ENCODE data around the gene FMNL2.

Gene FMNL2

GRCh38 chr2:152440460-152440859, 105.5 kb downstream of the FMNL2 start:
- Histone ChIP-seq H3K4me3 (no peak overlapping the region), H3K36me3 (ENCODE audit: insufficient read depth, low read length) (no peaks in the 10 kb centered on the region), H3K9me3 (ENCODE audit: low read depth, low read length) (no peaks in the 10 kb centered on the region), H3K9ac (ENCODE audit: insufficient read length) (no peak overlapping the region), H3K27ac (no peak overlapping the region)
- no peak for DNase-seq (ENCODE audit: low read depth, low spot score)
- TF ChIP-seq FOXP2 (optimal IDR thresholded peaks at IDR 0.05; ENCODE audit: control extremely low read depth, extremely low read length, insufficient read depth) (no peak), EZH2 (IDR thresholded peaks at IDR 0.05) (no peak), POLR2AphosphoS5 (IDR thresholded peaks at IDR 0.05; ENCODE audit: borderline replicate concordance, low read depth, low read length) (no peak)

- no peak overlapping the region for H3K27ac ChIP-seq
- TF ChIP-seq FOXP2 (optimal IDR thresholded peaks at IDR 0.05; ENCODE audit: control extremely low read depth, extremely low read length, insufficient read depth), result no peak
- TF ChIP-seq EZH2 (IDR thresholded peaks at IDR 0.05), result no peak
- no peak for TF ChIP-seq POLR2AphosphoS5 (IDR thresholded peaks at IDR 0.05; ENCODE audit: borderline replicate concordance, low read depth, low read length)
Observed at GRCh38 chr2:152441961-152442360, 107.0 kb downstream of the FMNL2 start.

DNA sequence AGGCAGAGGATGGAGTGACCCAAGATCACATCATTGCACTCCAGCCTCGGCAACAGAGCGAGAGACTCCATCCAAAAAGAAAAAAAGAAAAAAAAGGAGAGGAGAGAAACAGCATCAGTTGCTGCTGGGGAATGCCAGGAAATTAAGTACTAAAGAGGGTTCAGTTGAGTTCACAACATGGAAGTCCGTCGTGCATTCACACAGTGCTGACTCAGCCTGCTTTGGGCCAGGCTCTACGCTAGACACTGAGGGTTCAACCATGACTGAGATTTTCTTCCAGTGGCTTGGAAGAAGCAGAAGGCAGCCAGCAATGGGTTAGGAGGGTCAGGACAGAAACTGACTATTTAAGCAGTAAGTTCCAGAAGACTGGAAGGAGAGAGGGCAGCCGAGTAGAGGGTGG, 108.8 kb downstream of the FMNL2 start:
- H3K9ac ChIP-seq (ENCODE audit: insufficient read length), result no peak overlapping the region
- DNase-seq (ENCODE audit: low read depth, low spot score), result no peak
- no peaks in the 10 kb centered on the region for H3K36me3 ChIP-seq (ENCODE audit: insufficient read depth, low read length)
- H3K4me3 ChIP-seq, result no peak overlapping the region
- no peak for TF ChIP-seq FOXP2 (optimal IDR thresholded peaks at IDR 0.05; ENCODE audit: control extremely low read depth, extremely low read length, insufficient read depth)
- no peak for TF ChIP-seq EZH2 (IDR thresholded peaks at IDR 0.05)
- TF ChIP-seq POLR2AphosphoS5 (IDR thresholded peaks at IDR 0.05; ENCODE audit: borderline replicate concordance, low read depth, low read length), result no peak
- H3K27ac ChIP-seq, result no peak overlapping the region
- H3K9me3 ChIP-seq (ENCODE audit: low read depth, low read length), result no peaks in the 10 kb centered on the region

More at GRCh38 chr2:152441961-152442360, 107.0 kb downstream of the FMNL2 start:
- H3K9me3 ChIP-seq (ENCODE audit: low read depth, low read length), result no peaks in the 10 kb centered on the region
- no peaks in the 10 kb centered on the region for H3K36me3 ChIP-seq (ENCODE audit: insufficient read depth, low read length)
- no peak for DNase-seq (ENCODE audit: low read depth, low spot score)
- H3K4me3 ChIP-seq, result no peak overlapping the region
- no peak overlapping the region for H3K9ac ChIP-seq (ENCODE audit: insufficient read length)

DNA sequence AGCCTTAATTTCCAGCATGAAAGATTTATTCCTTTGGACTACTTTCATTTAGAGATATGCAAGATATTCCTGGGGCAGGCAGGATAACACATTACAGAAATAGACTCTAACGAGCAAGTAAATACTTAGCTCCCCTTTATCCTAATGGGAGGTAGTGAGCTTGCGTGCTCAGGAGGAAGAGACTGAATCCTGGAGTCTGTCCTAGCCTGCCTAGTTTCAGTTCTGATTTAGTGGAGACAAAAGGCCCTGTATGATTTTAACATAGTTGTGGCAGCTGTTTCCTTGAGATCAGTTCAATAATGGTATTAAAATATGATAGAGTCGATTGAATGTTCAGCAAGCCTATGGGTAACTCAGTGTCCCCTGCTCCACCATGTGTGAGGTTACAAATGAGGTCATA, 109.5 kb downstream of the FMNL2 start:
- no peak overlapping the region for H3K4me3 ChIP-seq
- TF ChIP-seq FOXP2 (optimal IDR thresholded peaks at IDR 0.05; ENCODE audit: control extremely low read depth, extremely low read length, insufficient read depth) (no peak), POLR2AphosphoS5 (IDR thresholded peaks at IDR 0.05; ENCODE audit: borderline replicate concordance, low read depth, low read length) (no peak), EZH2 (IDR thresholded peaks at IDR 0.05) (no peak)

GRCh38 chr2:152445375-152445774, 110.4 kb downstream of the FMNL2 start:
- no peak overlapping the region for H3K9ac ChIP-seq (ENCODE audit: insufficient read length)
- H3K36me3 ChIP-seq (ENCODE audit: insufficient read depth, low read length), result no peaks in the 10 kb centered on the region
- no peak for TF ChIP-seq POLR2AphosphoS5 (IDR thresholded peaks at IDR 0.05; ENCODE audit: borderline replicate concordance, low read depth, low read length)
- TF ChIP-seq EZH2 (IDR thresholded peaks at IDR 0.05), result no peak
- no peak overlapping the region for H3K27ac ChIP-seq
- H3K4me3 ChIP-seq, result no peak overlapping the region
- no peaks in the 10 kb centered on the region for H3K9me3 ChIP-seq (ENCODE audit: low read depth, low read length)
- DNase-seq (ENCODE audit: low read depth, low spot score), result no peak

More for the DNA sequence above, 109.5 kb downstream of the FMNL2 start:
- H3K9ac ChIP-seq (ENCODE audit: insufficient read length), result no peak overlapping the region
- H3K27ac ChIP-seq, result no peak overlapping the region
- no peaks in the 10 kb centered on the region for H3K9me3 ChIP-seq (ENCODE audit: low read depth, low read length)
- no peaks in the 10 kb centered on the region for H3K36me3 ChIP-seq (ENCODE audit: insufficient read depth, low read length)
- DNase-seq (ENCODE audit: low read depth, low spot score), result no peak

DNA sequence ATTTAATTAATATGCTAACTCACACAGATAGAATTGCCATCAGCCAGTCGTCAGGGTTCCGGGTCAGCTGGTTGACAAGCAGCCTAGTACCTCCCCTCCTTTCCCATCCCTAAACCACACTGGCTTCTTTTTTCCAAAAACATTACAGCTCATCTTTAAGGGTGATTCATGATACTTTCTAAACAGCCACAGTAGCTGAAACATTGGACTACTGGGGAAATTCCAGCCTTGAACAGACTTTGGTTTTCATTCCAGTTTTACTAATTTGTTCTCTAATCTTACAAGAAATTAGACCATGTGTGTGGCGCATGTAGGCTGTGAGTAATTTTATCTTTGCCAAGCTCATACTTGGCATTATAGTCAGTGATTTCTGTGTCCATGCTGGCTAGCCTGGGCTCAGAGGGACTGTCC, 110.8 kb downstream of the FMNL2 start:
- no peak overlapping the region for H3K4me3 ChIP-seq
- H3K9me3 ChIP-seq (ENCODE audit: low read depth, low read length), result no peaks in the 10 kb centered on the region
- H3K27ac ChIP-seq, result no peak overlapping the region
- no peaks in the 10 kb centered on the region for H3K36me3 ChIP-seq (ENCODE audit: insufficient read depth, low read length)
- TF ChIP-seq POLR2AphosphoS5 (IDR thresholded peaks at IDR 0.05; ENCODE audit: borderline replicate concordance, low read depth, low read length) (no peak), FOXP2 (optimal IDR thresholded peaks at IDR 0.05; ENCODE audit: control extremely low read depth, extremely low read length, insufficient read depth) (no peak), EZH2 (IDR thresholded peaks at IDR 0.05) (no peak)
- no peak for DNase-seq (ENCODE audit: low read depth, low spot score)
- no peak overlapping the region for H3K9ac ChIP-seq (ENCODE audit: insufficient read length)

DNA sequence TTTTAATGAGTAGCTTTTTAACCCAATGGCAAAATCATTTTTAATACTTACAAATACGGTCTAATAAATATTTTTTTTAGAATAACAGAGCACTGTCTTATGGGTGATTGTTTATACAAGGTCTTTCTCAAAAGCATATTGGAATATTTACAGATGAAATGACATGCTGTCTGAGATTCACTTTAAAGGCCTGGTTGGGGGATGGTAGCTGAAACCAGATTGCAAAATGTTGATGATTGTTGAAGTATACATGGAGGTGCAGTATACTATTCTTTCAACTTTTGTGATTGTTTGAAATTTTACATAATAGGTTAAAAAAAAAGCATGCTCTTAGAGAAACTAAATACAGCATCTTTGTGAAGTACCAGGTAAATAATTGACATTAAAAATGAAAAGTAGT, 111.2 kb downstream of the FMNL2 start:
- no peak for DNase-seq (ENCODE audit: low read depth, low spot score)
- TF ChIP-seq EZH2 (IDR thresholded peaks at IDR 0.05), result no peak
- no peak for TF ChIP-seq POLR2AphosphoS5 (IDR thresholded peaks at IDR 0.05; ENCODE audit: borderline replicate concordance, low read depth, low read length)
- TF ChIP-seq FOXP2 (optimal IDR thresholded peaks at IDR 0.05; ENCODE audit: control extremely low read depth, extremely low read length, insufficient read depth), result no peak
- no peak overlapping the region for H3K9ac ChIP-seq (ENCODE audit: insufficient read length)
- no peak overlapping the region for H3K27ac ChIP-seq
- no peaks in the 10 kb centered on the region for H3K9me3 ChIP-seq (ENCODE audit: low read depth, low read length)
- H3K4me3 ChIP-seq, result no peak overlapping the region
- no peaks in the 10 kb centered on the region for H3K36me3 ChIP-seq (ENCODE audit: insufficient read depth, low read length)

GRCh38 chr2:152447897-152448296, 112.9 kb downstream of the FMNL2 start:
- DNase-seq (ENCODE audit: low read depth, low spot score), result no peak
- Histone ChIP-seq H3K36me3 (ENCODE audit: insufficient read depth, low read length) (no peaks in the 10 kb centered on the region), H3K9me3 (ENCODE audit: low read depth, low read length) (no peaks in the 10 kb centered on the region), H3K4me3 (no peak overlapping the region), H3K27ac (no peak overlapping the region), H3K9ac (ENCODE audit: insufficient read length) (no peak overlapping the region)
- no peak for TF ChIP-seq POLR2AphosphoS5 (IDR thresholded peaks at IDR 0.05; ENCODE audit: borderline replicate concordance, low read depth, low read length)
- TF ChIP-seq FOXP2 (optimal IDR thresholded peaks at IDR 0.05; ENCODE audit: control extremely low read depth, extremely low read length, insufficient read depth), result no peak
- TF ChIP-seq EZH2 (IDR thresholded peaks at IDR 0.05), result no peak

- no peaks in the 10 kb centered on the region for H3K9me3 ChIP-seq (ENCODE audit: low read depth, low read length)
- no peak for DNase-seq (ENCODE audit: low read depth, low spot score)
- no peak for TF ChIP-seq FOXP2 (optimal IDR thresholded peaks at IDR 0.05; ENCODE audit: control extremely low read depth, extremely low read length, insufficient read depth)
- no peak for TF ChIP-seq EZH2 (IDR thresholded peaks at IDR 0.05)
- no peak for TF ChIP-seq POLR2AphosphoS5 (IDR thresholded peaks at IDR 0.05; ENCODE audit: borderline replicate concordance, low read depth, low read length)
Observed at GRCh38 chr2:152448606-152449005, 113.6 kb downstream of the FMNL2 start.

More at GRCh38 chr2:152448606-152449005, 113.6 kb downstream of the FMNL2 start:
- Histone ChIP-seq H3K4me3 (no peak overlapping the region), H3K9ac (ENCODE audit: insufficient read length) (no peak overlapping the region), H3K27ac (no peak overlapping the region), H3K36me3 (ENCODE audit: insufficient read depth, low read length) (no peaks in the 10 kb centered on the region)
